CD4-positive, alpha-beta T cell treated with Interleukin-15 for 1 hour (primary cell): ENCODE measurements around the gene RETREG1.
"Not testable (repeated sequence)": the region's sequence is repeated elsewhere in the genome, so short reads cannot be mapped to it uniquely, and the experiment has no call there.

Source experiments
- DNase-seq: peaks from one replicate; pipeline ENCODE4 v3.0.0-alpha.2; 2020

The RETREG1 gene

GRCh38 chr5:16550316-16550952, 66.4 kb downstream of the RETREG1 start:
- DNase-seq = no peak

GRCh38 chr5:16549491-16550206, 67.1 kb downstream of the RETREG1 start:
- DNase-seq = no peak

GRCh38 chr5:16548812-16549211, 68.0 kb downstream of the RETREG1 start:
- no peak for DNase-seq

GRCh38 chr5:16548115-16548514, 68.7 kb downstream of the RETREG1 start:
- no peak for DNase-seq

- no peak for DNase-seq
Measured at GRCh38 chr5:16547200-16547842, 69.5 kb downstream of the RETREG1 start.

GRCh38 chr5:16546732-16547131, 70.1 kb downstream of the RETREG1 start:
- no peak for DNase-seq

GRCh38 chr5:16544607-16545374, 72.0 kb downstream of the RETREG1 start:
- no peak for DNase-seq

GRCh38 chr5:16543206-16543605, 73.6 kb downstream of the RETREG1 start:
- DNase-seq = not testable (repeated sequence)

GRCh38 chr5:16542236-16542635, 74.6 kb downstream of the RETREG1 start:
- no peak for DNase-seq

- not testable (repeated sequence) for DNase-seq
Measured at GRCh38 chr5:16541592-16541991, 75.2 kb downstream of the RETREG1 start.

GRCh38 chr5:16540421-16540820, 76.4 kb downstream of the RETREG1 start:
- DNase-seq = no peak

- DNase-seq = no peak
Measured at GRCh38 chr5:16539169-16539666, 77.6 kb downstream of the RETREG1 start.

GRCh38 chr5:16538006-16538405, 78.8 kb downstream of the RETREG1 start:
- DNase-seq = no peak

- no peak for DNase-seq
Measured at GRCh38 chr5:16536818-16537217, 80.0 kb downstream of the RETREG1 start.

GRCh38 chr5:16536246-16536645, 80.6 kb downstream of the RETREG1 start:
- DNase-seq = no peak

- no peak for DNase-seq
Measured at GRCh38 chr5:16534280-16534679, 82.5 kb downstream of the RETREG1 start.

- DNase-seq = no peak
Measured at GRCh38 chr5:16531063-16531648, 85.6 kb downstream of the RETREG1 start.

GRCh38 chr5:16529306-16529705, 87.5 kb downstream of the RETREG1 start:
- no peak for DNase-seq

GRCh38 chr5:16528382-16529110, 88.3 kb downstream of the RETREG1 start:
- DNase-seq = no peak

GRCh38 chr5:16525651-16526050, 91.1 kb downstream of the RETREG1 start:
- no peak for DNase-seq

- no peak for DNase-seq
Measured at GRCh38 chr5:16524286-16524685, 92.5 kb downstream of the RETREG1 start.
